CD4-positive, alpha-beta T cell (primary cell): ENCODE results near the gene SYNE1. TPM values are rescaled to one million over a fixed set of nuclear protein-coding genes. Genes with fewer than 3 reads are reported as not detected.

Experiments used
- ATAC-seq: fragments of 200-7000 bp; cut with Tn5 transposase; one replicate; pipeline ENCODE4 v1.10.0; 2022; ENCODE audit warnings: mild to moderate bottlenecking; ENCODE audit not compliant: poor library complexity
- CTCF ChIA-PET: fragments of 350-600 bp; sonication (Branson Sonifier 250); formaldehyde crosslinking; loops from one replicate; lab custom pipeline; 2021; ENCODE audit warnings: antibody characterized with exemption, inconsistent platforms; lab: Charles Lee
- POLR2A ChIA-PET: fragments of 350-600 bp; sonication (Branson Sonifier 250); formaldehyde crosslinking; loops from one replicate; lab custom pipeline; 2021; ENCODE audit warnings: antibody characterized with exemption, inconsistent platforms; lab: Charles Lee
- DNase-seq, 14 experiments: peaks; one replicate each; pipeline ENCODE4 v3.0.0-alpha.2; 2013 to 2020; ENCODE audit warnings: mixed read lengths in 2 of 14
- H3K27ac ChIP-seq, 2 donors: one replicate each; pipeline versions ENCODE4 v1.5.1 to v1.7.0; 2013; ENCODE audit warnings: low read length in 2 of 2, low read depth in 1 of 2, mild to moderate bottlenecking in 1 of 2
- H3K27me3 ChIP-seq, 2 experiments: 1 replicate in 1 of 2; 2 replicates in 1 of 2; pipeline versions ENCODE4 v1.6.1 to v1.7.0; 2013; ENCODE audit warnings: low read length in 2 of 2, control low read depth in 1 of 2, mild to moderate bottlenecking in 1 of 2, moderate library complexity in 1 of 2; ENCODE audit not compliant: insufficient read depth in 2 of 2, control insufficient read depth in 1 of 2
- H3K36me3 ChIP-seq: one replicate; pipeline ENCODE4 v1.6.1; 2013; ENCODE audit warnings: low read length, control low read depth; ENCODE audit not compliant: insufficient read depth
- H3K4me1 ChIP-seq: one replicate; pipeline ENCODE4 v1.6.1; 2013; ENCODE audit warnings: low read length, control low read depth; ENCODE audit not compliant: insufficient read depth
- H3K4me3 ChIP-seq: one replicate; pipeline ENCODE4 v1.5.1; 2013; ENCODE audit warnings: mild to moderate bottlenecking, low read length, moderate library complexity
- H3K9me3 ChIP-seq, 2 experiments: 1 replicate in 1 of 2; 2 replicates in 1 of 2; pipeline versions ENCODE4 v1.6.1 to v1.7.0; 2013; ENCODE audit warnings: low read length in 2 of 2, mild to moderate bottlenecking in 2 of 2, control low read depth in 1 of 2, moderate library complexity in 1 of 2; ENCODE audit not compliant: control insufficient read depth in 1 of 2, insufficient read depth in 1 of 2
- H3K27ac Mint-ChIP-seq: one replicate; pipeline ENCODE4 v1.8.0; 2020; ENCODE audit warnings: mixed read lengths
- H3K27me3 Mint-ChIP-seq: one replicate; pipeline ENCODE4 v1.8.0; 2021; ENCODE audit warnings: mixed read lengths
- H3K36me3 Mint-ChIP-seq: one replicate; pipeline ENCODE4 v1.8.0; 2021; ENCODE audit warnings: low read depth, mixed read lengths
- H3K4me1 Mint-ChIP-seq: one replicate; pipeline ENCODE4 v1.8.0; 2021; ENCODE audit warnings: low read depth, mixed read lengths
- H3K4me3 Mint-ChIP-seq: one replicate; pipeline ENCODE4 v1.8.0; 2020; ENCODE audit warnings: mild to moderate bottlenecking, mixed read lengths
- H3K9me3 Mint-ChIP-seq: one replicate; pipeline ENCODE4 v1.8.0; 2020; ENCODE audit warnings: mixed read lengths
- intact Hi-C, 2 experiments: fragments of 100-400 bp; cut with DNase I in 1 of 2; cut with micrococcal nuclease in 1 of 2; formaldehyde crosslinking; loops; one replicate each; pipeline versions ENCODE4 v1.15.1 to v1.9.0; 2023 to 2025; cut with DNase I, micrococcal nuclease
- total RNA-seq, 174 experiments: library from RNA in 2 of 174; stranded (reverse) in 2 of 174; gene quantifications; one replicate each; pipeline ENCODE4 v1.2.3 and lab custom pipeline; 2021 to 2026
- TF ChIP-seq, protein P1 (sequence below): fragments of 200-600 bp; IDR thresholded peaks from one replicate; pipeline ENCODE4 v1.8.0; 2022; ENCODE audit warnings: antibody characterized with exemption, mild to moderate bottlenecking

The SYNE1 gene
- total RNA-seq, 2 experiments from 2014 or later: 94.9 to 108 TPM

DNA sequence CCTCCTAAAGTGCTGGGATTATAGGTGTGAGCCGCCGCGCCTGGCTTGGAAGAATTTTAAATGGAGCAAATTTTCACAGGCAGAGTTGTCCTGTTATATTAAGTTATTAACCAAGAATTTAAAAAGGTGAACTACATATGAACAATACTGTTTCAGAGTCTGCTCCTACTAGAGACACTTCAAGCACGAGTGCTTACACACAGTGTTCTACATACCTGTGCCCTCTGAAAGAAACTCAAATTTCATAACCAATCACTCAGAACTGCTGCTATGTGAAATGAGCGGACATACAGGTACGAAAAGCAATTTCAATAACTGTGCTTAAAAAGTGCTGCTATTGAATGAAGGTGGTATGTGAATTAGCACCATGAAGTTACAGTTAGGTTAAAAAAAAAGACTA lies 262.0 kb downstream of the SYNE1 start:
- no peaks in the 10 kb centered on the region for H3K9me3 ChIP-seq
- Mint-ChIP-seq H3K9me3 (no peaks in the 10 kb centered on the region), H3K27ac (no peak overlapping the region), H3K4me3 (no peak overlapping the region), H3K36me3 (no peaks in the 10 kb centered on the region), H3K27me3 (peaks cover 23% of the 10 kb centered on the region), H3K4me1 (no peaks in the 10 kb centered on the region)
- no peak for ATAC-seq
- no peaks in the 10 kb centered on the region for H3K4me1 ChIP-seq
- ChIA-PET CTCF (no interaction called here), POLR2A (no interaction called here)
- DNase-seq: no peak
- intact Hi-C loops: no loop called here
- no peak overlapping the region for H3K27ac ChIP-seq
- H3K27me3 ChIP-seq: peaks cover 0 to 2% of the 10 kb centered on the region in 2 experiments
- no peak overlapping the region for H3K4me3 ChIP-seq
- TF ChIP-seq, protein P1, sequence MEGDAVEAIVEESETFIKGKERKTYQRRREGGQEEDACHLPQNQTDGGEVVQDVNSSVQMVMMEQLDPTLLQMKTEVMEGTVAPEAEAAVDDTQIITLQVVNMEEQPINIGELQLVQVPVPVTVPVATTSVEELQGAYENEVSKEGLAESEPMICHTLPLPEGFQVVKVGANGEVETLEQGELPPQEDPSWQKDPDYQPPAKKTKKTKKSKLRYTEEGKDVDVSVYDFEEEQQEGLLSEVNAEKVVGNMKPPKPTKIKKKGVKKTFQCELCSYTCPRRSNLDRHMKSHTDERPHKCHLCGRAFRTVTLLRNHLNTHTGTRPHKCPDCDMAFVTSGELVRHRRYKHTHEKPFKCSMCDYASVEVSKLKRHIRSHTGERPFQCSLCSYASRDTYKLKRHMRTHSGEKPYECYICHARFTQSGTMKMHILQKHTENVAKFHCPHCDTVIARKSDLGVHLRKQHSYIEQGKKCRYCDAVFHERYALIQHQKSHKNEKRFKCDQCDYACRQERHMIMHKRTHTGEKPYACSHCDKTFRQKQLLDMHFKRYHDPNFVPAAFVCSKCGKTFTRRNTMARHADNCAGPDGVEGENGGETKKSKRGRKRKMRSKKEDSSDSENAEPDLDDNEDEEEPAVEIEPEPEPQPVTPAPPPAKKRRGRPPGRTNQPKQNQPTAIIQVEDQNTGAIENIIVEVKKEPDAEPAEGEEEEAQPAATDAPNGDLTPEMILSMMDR: no peak
- no peaks in the 10 kb centered on the region for H3K36me3 ChIP-seq

DNA sequence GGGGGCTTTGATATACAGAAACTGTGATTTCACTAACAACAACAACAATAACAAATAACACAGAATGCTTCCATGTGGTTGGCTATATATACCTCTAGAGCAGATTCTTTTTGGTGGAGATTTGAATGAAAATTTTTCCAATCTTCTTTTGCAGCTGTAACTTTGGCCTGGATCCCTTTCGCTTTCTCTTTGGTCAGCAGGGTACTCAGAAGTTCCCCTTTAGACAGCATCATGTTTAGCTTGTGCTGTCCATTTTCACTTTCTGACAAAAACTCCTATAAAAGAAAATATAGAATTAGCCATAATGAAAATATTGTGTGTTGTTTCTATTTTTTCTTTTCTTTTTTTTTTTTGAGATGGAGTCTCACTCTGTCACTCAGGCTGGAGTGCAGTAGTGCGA lies 264.2 kb downstream of the SYNE1 start:
- ATAC-seq: no peak
- intact Hi-C loops: no loop called here
- H3K36me3 ChIP-seq: no peaks in the 10 kb centered on the region
- Mint-ChIP-seq H3K4me3 (no peak overlapping the region), H3K9me3 (no peaks in the 10 kb centered on the region), H3K4me1 (no peaks in the 10 kb centered on the region), H3K36me3 (no peaks in the 10 kb centered on the region), H3K27me3 (peaks cover 38% of the 10 kb centered on the region), H3K27ac (no peak overlapping the region)
- POLR2A ChIA-PET: no interaction called here
- peaks cover 0 to 2% of the 10 kb centered on the region in 2 experiments for H3K27me3 ChIP-seq
- H3K9me3 ChIP-seq: no peaks in the 10 kb centered on the region
- CTCF ChIA-PET: no interaction called here
- no peaks in the 10 kb centered on the region for H3K4me1 ChIP-seq
- H3K27ac ChIP-seq: no peak overlapping the region
- TF ChIP-seq, protein P1: no peak
- DNase-seq: no peak
- H3K4me3 ChIP-seq: no peak overlapping the region

DNA sequence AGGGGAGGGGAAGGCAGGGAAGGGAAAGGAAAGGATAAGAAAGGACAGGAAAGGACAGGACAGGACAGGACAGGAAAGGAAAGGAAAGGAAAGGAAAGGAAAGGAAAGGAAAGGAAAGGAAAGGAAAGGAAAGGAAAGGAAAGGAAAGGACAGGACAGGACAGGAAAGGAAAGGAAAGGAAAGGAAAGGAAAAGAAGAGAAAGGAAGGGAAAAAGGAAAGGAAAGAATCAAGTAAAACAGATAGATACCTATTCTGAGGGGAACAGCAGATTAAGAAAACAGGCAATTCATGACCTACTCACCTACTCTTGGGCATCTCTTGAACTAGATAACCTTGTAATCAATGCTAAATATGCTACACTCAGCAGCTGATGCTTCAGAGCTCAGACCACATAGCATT lies 265.4 kb downstream of the SYNE1 start:
- Mint-ChIP-seq H3K27me3 (peaks cover 43% of the 10 kb centered on the region), H3K4me3 (no peak overlapping the region), H3K4me1 (no peaks in the 10 kb centered on the region), H3K27ac (no peak overlapping the region), H3K36me3 (no peaks in the 10 kb centered on the region), H3K9me3 (no peaks in the 10 kb centered on the region)
- POLR2A ChIA-PET: no interaction called here
- Histone ChIP-seq H3K27ac (no peak overlapping the region), H3K27me3 (peaks cover 0 to 2% of the 10 kb centered on the region in 2 experiments), H3K36me3 (no peaks in the 10 kb centered on the region), H3K4me3 (no peak overlapping the region), H3K9me3 (no peaks in the 10 kb centered on the region), H3K4me1 (no peaks in the 10 kb centered on the region)
- intact Hi-C loops: no loop called here
- no peak for ATAC-seq
- TF ChIP-seq, protein P1: no peak
- DNase-seq: no peak
- CTCF ChIA-PET: no interaction called here
